HepG2 (cell line): Measurements from ENCODE around the gene UBQLN4. TPM values are rescaled to one million over a fixed set of nuclear protein-coding genes. Genes with fewer than 3 reads are reported as not detected.

Experiments used
- CBX1 ChIP-seq: IDR thresholded peaks from one replicate; pipeline ENCODE4 v1.6.1; 2016; ENCODE audit warnings: antibody characterized with exemption, low read depth
- NCOA5 ChIP-seq: sonication (generic); formaldehyde crosslinking; IDR thresholded peaks from 2 replicates; pipeline ENCODE4 v1.4.0; 2020; ENCODE audit warnings: missing genetic modification reagents
- PHB2 ChIP-seq: fragments of 450-650 bp; IDR thresholded peaks from 2 replicates; pipeline ENCODE4 v1.6.1; 2018; ENCODE audit not compliant: partially characterized antibody
- PRDM4 ChIP-seq: sonication (generic); formaldehyde crosslinking; IDR thresholded peaks from 2 replicates; pipeline ENCODE4 v1.9.0; 2021; ENCODE audit warnings: missing genetic modification reagents, borderline replicate concordance
- RBAK ChIP-seq: sonication (generic); formaldehyde crosslinking; IDR thresholded peaks from 2 replicates; pipeline ENCODE4 v1.5.1; 2020; ENCODE audit warnings: mild to moderate bottlenecking, missing genetic modification reagents
- SIN3A ChIP-seq: IDR thresholded peaks from 2 replicates; pipeline ENCODE4 v1.6.1; 2011; ENCODE audit warnings: low read depth, mild to moderate bottlenecking, control low read depth, low read length, borderline replicate concordance
- SNAPC4 ChIP-seq: sonication (generic); formaldehyde crosslinking; IDR thresholded peaks from 2 replicates; pipeline ENCODE4 v1.4.0; 2020; ENCODE audit warnings: mild to moderate bottlenecking, missing genetic modification reagents
- TCF12 ChIP-seq, 2 experiments: fragments of 450-650 bp in 1 of 2; sonication (generic) in 1 of 2; formaldehyde crosslinking in 1 of 2; IDR thresholded peaks; 2 replicates each; pipeline versions ENCODE4 v1.6.1 to v1.8.0; 2017 to 2022; ENCODE audit warnings: antibody characterized with exemption in 1 of 2, mild to moderate bottlenecking in 1 of 2, missing genetic modification reagents in 1 of 2, moderate library complexity in 1 of 2
- TIGD3 ChIP-seq: sonication (generic); formaldehyde crosslinking; IDR thresholded peaks from 2 replicates; pipeline ENCODE4 v1.5.1; 2020; ENCODE audit warnings: mild to moderate bottlenecking, missing genetic modification reagents, borderline replicate concordance
- ZNF142 ChIP-seq: sonication (generic); formaldehyde crosslinking; IDR thresholded peaks from 2 replicates; pipeline ENCODE4 v1.4.0; 2020; ENCODE audit warnings: missing genetic modification reagents
- polyA plus RNA-seq, 8 experiments: library from polyadenylated mRNA; depleted of rRNA in 3 of 8; stranded (reverse) in 7 of 8; unstranded in 1 of 8; fragments of >200 nt; fragmentation: Illumina TruSeq in 4 of 8; extraction: Trizol in 4 of 8; gene quantifications; 2 replicates each; pipeline versions ENCODE4 v1.2.1 to v1.2.3, GENCODE V29; 2011 to 2016; ENCODE audit warnings: low read depth in 4 of 8, missing spikeins in 1 of 8, mixed read lengths in 1 of 8; ENCODE audit not compliant: insufficient read depth in 1 of 8
- total RNA-seq, 5 experiments: library from RNA; depleted of rRNA; stranded (reverse); fragments of >200 nt; fragmentation: Illumina TruSeq; extraction: Trizol; gene quantifications; 2 replicates each; pipeline ENCODE4 v1.2.3, GENCODE V29; 2016; ENCODE audit warnings: low read depth in 1 of 5

UBQLN4 gene
- total and polyA plus RNA-seq, 2 of the 13 experiments (the other 11 are each of a cell fraction or from before 2014, with no cell fraction given) = 31.5 to 39.8 TPM

- TF ChIP-seq SNAPC4 (no peak), CBX1 (no peak), PHB2 (no peak), RBAK (CRISPR knock-in tag) (no peak), TCF12 (IDR thresholded peaks at IDR 0.05) (no peak), TCF12 (CRISPR knock-in tag; IDR thresholded peaks at IDR 0.05) (no peak), ZNF142 (CRISPR knock-in tag) (no peak), PRDM4 (CRISPR knock-in tag) (no peak), NCOA5 (CRISPR knock-in tag) (no peak), TIGD3 (CRISPR knock-in tag) (no peak), SIN3A (no peak)
Observed at GRCh38 chr1:156096640-156097391, 43.2 kb upstream of the UBQLN4 start (continued).
